ENCODE data around the gene RRAS. TPM values are rescaled to one million over a fixed set of nuclear protein-coding genes. Genes with fewer than 3 reads are reported as not detected.
A peak's percentile ranks its signal among the peaks of the same experiment; 100 is the strongest.

The RRAS gene
- total RNA-seq, 1 donor: 44.5 TPM

DNA sequence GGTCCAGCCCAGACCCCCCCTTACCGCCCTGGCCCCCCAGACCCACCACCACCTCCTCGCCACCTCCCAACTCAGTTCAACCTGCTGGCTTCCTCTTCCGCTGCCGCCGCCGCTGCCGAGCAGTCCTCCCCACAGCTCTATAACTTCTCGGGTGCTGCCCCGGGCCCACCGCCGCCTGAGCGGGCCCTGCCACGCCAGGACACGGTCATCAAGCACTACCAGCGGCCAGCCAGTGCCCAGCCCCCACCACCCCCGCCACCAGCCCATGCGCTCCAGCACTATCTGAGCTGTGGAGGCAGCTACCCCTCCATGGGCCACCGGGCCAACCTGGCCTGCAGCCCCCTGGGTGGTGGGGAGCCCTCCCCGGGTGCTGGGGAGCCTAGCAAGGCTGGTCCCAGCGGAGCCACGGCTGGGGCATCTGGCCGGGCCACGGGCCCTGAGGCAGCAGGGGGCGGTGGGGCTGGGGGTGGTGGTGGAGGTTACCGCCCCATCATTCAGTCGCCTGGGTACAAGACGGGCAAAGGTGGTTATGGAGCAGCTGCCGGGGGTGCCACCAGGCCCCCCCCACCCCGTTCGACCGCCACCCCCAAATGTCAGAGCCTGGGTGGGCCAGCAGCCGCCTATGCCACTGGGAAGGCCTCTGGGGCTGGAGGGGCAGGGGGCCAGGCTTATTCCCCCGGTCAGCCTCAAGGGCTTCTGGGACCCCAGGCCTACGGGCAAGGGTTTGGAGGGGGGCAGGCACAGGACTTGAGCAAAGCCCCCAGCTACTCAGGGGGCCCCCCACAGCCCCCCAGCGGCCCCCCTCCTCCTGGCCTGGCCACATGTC lies 44.7 kb downstream of the RRAS start:
- DNase-seq (ENCODE audit: low read depth): no peak
- TF ChIP-seq, protein P1, sequence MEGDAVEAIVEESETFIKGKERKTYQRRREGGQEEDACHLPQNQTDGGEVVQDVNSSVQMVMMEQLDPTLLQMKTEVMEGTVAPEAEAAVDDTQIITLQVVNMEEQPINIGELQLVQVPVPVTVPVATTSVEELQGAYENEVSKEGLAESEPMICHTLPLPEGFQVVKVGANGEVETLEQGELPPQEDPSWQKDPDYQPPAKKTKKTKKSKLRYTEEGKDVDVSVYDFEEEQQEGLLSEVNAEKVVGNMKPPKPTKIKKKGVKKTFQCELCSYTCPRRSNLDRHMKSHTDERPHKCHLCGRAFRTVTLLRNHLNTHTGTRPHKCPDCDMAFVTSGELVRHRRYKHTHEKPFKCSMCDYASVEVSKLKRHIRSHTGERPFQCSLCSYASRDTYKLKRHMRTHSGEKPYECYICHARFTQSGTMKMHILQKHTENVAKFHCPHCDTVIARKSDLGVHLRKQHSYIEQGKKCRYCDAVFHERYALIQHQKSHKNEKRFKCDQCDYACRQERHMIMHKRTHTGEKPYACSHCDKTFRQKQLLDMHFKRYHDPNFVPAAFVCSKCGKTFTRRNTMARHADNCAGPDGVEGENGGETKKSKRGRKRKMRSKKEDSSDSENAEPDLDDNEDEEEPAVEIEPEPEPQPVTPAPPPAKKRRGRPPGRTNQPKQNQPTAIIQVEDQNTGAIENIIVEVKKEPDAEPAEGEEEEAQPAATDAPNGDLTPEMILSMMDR (IDR thresholded peaks at IDR 0.05; ENCODE audit: insufficient read depth, low read depth, low read length): no peak
- no peak overlapping the region for H3K4me3 ChIP-seq (ENCODE audit: low read depth, low read length)

DNA sequence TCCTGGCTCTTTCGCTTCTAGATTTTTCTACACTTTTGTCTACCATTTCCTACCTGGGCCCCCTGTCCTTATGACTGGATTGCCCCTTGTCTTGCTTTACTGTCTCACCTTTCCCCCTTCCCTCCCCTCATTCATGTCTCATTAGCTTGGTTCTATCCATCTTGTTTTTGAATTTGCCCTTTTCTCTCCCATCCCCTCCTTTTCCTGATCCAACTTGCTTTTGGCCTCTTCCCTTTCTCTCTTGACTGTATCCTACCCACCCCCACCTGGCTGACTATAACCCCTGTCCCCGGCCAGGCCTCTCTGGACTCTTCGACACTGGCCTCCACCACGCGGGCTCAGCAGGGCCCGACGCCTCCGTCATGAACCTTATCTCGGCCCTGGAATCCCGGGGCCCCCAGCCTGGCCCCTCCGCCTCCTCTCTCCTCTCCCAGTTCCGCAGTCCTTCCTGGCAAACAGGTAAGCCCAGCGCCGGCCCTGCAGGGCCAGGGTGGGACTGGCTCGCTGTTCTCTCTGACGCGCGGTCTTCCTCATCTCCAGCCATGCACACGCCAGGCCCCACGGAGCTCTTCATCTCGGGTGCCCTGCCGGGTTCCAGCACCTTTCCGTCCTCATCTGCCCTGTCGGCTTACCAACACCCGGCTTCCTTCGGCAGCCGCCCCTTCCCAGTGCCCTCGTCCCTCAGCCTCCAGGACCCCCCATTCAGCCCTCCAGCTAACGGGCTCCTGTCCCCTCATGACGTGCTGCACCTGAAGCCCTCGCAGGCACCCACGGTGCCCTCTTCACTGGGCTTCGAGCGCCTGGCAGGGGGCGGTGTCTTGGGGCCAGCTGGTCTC lies 45.6 kb downstream of the RRAS start:
- DNase-seq (ENCODE audit: low read depth): no peak

DNA sequence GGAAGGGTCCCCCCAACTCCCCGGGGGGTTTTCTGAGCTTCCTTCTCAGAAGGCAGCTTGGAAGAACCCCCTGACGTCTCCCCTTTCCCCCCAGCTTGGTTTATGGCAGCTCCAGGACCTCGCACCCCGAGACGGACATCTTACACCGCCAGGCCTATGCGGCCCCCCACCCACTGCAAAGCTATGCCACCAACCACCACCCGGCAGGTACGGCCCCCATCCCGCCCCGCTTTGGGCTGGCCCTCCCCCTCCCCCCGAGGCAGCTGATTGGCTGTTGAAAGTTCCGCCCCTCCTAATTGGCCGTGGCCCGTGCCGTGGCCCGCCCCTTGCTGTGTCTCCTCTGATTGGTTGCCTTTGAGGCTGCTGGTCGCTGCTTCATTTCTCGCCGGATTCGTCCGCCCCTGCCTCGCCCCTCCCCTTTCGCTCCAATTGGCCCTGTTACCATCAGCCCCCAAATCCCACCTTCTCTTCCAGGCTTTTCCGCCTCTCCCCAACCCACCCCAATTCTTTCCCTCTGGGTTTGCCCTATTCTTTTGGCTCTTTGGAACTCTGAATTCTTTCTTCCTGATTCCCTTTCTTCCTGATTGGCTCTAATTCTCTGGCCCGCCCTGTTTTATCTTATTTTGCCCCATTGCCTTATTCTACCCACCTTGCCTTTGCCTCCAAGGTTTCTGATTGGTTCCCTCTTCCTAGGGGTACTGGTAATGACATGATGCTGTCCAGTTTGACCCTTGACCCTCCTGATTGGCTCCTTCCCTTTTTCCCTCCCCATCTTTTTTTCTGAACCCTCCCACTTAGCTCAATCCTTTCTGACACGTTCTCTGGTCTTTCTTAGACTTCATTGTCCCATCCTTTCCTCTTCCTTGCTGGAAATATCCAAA lies 46.5 kb downstream of the RRAS start:
- peak overlapping the region; percentile 87 for H3K4me3 ChIP-seq (ENCODE audit: low read depth, low read length)
- TF ChIP-seq, protein P1 (IDR thresholded peaks at IDR 0.05; ENCODE audit: insufficient read depth, low read depth, low read length): no peak
- DNase-seq (ENCODE audit: low read depth): peak; percentile 90

More for the DNA sequence above, 45.6 kb downstream of the RRAS start:
- no peak overlapping the region for H3K4me3 ChIP-seq (ENCODE audit: low read depth, low read length)
- TF ChIP-seq, protein P1 (IDR thresholded peaks at IDR 0.05; ENCODE audit: insufficient read depth, low read depth, low read length): no peak

DNA sequence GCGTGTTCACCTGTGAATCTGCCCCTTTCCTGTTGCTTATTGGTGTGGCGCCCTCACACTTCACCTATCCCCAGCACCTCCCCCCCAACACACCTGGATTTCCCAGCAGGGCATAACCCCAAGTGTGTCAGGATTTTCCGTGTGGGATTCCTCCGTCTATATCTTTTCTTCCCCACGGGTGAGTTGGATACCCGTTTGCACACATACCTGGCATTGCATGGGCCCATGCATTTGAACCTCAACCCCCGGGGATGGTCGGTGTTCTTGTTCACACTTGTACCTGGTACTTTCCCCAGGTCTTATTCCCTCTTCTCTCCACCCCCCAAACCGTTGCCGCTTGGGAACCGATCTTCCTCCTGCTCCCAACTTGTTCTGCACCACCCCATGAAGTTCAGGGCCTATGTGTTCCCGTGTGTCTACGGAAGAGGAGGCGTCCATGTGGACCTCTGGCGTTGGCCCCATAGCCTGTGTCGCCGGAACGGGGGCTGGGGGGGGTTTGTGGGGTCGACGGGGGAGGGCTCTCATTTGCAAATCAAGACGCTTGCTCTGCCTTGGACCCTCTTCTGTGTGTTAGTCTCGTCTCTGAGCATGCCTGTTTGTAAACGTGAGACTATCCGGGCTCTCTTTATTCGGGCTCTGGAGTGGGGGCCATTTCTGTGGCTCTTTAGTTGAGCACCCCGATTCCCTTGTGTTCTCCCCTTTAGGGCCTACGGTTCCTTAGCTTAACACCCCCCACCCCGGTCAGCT lies 47.3 kb downstream of the RRAS start:
- TF ChIP-seq, protein P1 (IDR thresholded peaks at IDR 0.05; ENCODE audit: insufficient read depth, low read depth, low read length): no peak
- DNase-seq (ENCODE audit: low read depth): peak; percentile 18
- H3K4me3 ChIP-seq (ENCODE audit: low read depth, low read length): peak overlapping the region; percentile 87

DNA sequence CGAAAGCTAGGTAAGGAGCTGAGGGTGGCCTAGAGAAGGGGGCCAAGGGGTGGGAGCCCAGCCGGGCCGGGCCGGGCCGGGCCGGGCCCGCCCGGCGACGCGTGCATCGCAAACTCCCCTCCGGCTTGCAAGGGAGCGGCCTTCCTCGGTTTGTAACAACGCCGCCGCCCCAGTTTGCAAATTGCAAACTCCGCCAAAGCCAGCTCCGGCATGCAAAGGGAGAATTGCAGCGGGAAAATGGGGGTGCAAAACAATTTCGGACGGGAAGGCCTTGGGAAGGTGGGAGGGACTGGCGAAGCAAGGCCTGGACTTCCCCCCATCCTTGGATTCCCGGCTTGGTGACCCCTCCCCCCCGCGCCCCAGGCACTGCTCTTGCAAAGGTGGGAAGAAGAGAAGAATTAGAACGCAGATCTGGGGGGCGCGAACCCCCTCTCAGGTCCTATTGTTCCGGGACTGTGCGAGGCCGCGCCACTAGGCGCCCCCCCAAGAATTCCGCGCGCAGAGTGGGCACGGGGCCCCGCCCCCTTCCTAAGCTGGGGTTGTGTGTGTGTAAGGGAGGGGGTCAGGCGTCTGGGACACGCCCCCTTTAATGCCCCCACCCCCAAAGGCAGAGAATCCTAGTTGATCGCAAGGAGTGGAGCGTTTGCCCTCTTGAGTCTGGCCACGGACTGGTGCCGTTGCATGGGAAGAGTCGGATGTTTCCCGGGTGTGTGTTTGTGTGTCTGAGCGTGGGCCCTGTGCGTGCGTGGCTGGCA lies 48.0 kb downstream of the RRAS start:
- peak; percentile 35 for DNase-seq (ENCODE audit: low read depth)
- TF ChIP-seq, protein P1 (IDR thresholded peaks at IDR 0.05; ENCODE audit: insufficient read depth, low read depth, low read length): no peak
- peak overlapping the region; percentile 87 for H3K4me3 ChIP-seq (ENCODE audit: low read depth, low read length)

All from fibroblast of villous mesenchyme (primary cell).